Activated naive CD4-positive, alpha-beta T cell treated with anti-CD3 and anti-CD28 coated beads for 36 hours (primary cell): ENCODE measurements around the gene VPS35. TPM values are rescaled to one million over a fixed set of nuclear protein-coding genes. Genes with fewer than 3 reads are reported as not detected.

Experiments
- CTCF ChIA-PET: fragments of 350-600 bp; sonication (Branson Sonifier 250); formaldehyde crosslinking; loops from one replicate; lab custom pipeline; 2021; ENCODE audit warnings: antibody characterized with exemption; lab: Charles Lee
- DNase-seq: peaks from one replicate; pipeline ENCODE4 v3.0.0-alpha.2; 2020
- H3K27ac Mint-ChIP-seq: one replicate; pipeline ENCODE4 v1.8.0; 2021; ENCODE audit warnings: mild to moderate bottlenecking, mixed read lengths
- H3K27me3 Mint-ChIP-seq: one replicate; pipeline ENCODE4 v1.8.0; 2021; ENCODE audit warnings: low read depth, mixed read lengths
- H3K36me3 Mint-ChIP-seq: one replicate; pipeline ENCODE4 v1.8.0; 2021; ENCODE audit warnings: low read depth, mixed read lengths
- H3K4me1 Mint-ChIP-seq: one replicate; pipeline ENCODE4 v1.8.0; 2021; ENCODE audit warnings: low read depth, mixed read lengths
- H3K4me3 Mint-ChIP-seq: one replicate; pipeline ENCODE4 v1.8.0; 2021; ENCODE audit warnings: mild to moderate bottlenecking, moderate library complexity, mixed read lengths
- H3K9me3 Mint-ChIP-seq: one replicate; pipeline ENCODE4 v1.8.0; 2021; ENCODE audit warnings: mixed read lengths
- intact Hi-C: fragments of 100-400 bp; cut with micrococcal nuclease; formaldehyde crosslinking; loops from one replicate; pipeline ENCODE4 v1.15.1; 2023
- total RNA-seq, 2 experiments: library from RNA; stranded (reverse); gene quantifications; one replicate each; pipeline ENCODE4 v1.2.3, GENCODE V29; 2021

The VPS35 gene
- total RNA-seq, 2 experiments from 2014 or later = 83.2 to 93.0 TPM

DNA sequence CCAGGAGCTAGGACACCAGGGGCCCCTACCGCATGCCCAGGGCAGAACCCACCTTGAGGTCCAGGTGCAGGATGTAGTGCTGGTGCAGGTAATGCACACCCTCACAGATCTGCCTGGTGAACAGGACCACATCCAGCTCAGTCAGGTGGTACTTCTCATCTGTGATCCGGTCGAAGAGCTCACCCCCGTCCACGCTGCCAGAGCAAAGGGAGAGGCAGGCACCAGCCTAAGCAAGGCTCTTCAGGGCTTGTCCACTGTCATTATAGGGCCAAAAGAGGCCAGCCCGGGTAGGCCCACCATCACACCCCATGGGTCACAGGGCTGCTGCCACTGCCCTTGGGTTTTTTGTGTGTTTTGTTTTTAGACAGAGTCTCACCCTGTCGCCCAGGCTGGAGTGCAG lies 38.2 kb upstream of the VPS35 start:
- intact Hi-C loops = no loop called here
- CTCF ChIA-PET = no interaction called here

DNA sequence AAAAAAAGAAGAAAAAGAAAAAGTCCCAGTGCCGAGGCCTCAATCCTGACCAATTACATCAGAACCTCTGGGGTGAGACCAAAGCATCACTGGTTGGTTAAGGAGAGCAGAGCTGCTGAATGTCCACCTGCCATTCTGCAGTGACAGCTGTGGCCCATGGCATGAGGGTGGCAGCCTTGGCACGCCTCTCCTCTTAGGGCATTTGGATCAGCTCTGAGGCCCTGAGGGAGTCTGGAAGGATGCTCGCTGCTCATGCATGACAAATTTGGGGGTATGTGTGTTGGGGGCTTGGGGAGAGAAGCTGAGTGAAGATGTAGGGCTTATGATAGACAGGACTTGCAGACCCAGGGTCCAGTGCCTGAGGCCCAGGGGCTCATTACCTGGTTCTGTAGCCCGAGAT lies 32.9 kb upstream of the VPS35 start:
- Mint-ChIP-seq H3K9me3 (peaks cover 6% of the 10 kb centered on the region), H3K4me3 (no peak overlapping the region), H3K27me3 (no peaks in the 10 kb centered on the region), H3K4me1 (no peaks in the 10 kb centered on the region), H3K36me3 (no peaks in the 10 kb centered on the region), H3K27ac (no peak overlapping the region)
- CTCF ChIA-PET = interaction anchor here (0.6 to 1.3 kb wide), 3 partner anchors 60 to 195 kb away, joined by 3 to 4 read pairs (median 3); no protein-coding TSS in a partner anchor
- DNase-seq = no peak
- intact Hi-C loops = no loop called here

More for the DNA sequence above, 38.2 kb upstream of the VPS35 start:
- H3K27ac Mint-ChIP-seq = no peak overlapping the region
- H3K9me3 Mint-ChIP-seq = peaks cover 6% of the 10 kb centered on the region
- H3K27me3 Mint-ChIP-seq = no peaks in the 10 kb centered on the region
- H3K4me3 Mint-ChIP-seq = no peak overlapping the region
- DNase-seq = no peak
- no peaks in the 10 kb centered on the region for H3K4me1 Mint-ChIP-seq
- no peaks in the 10 kb centered on the region for H3K36me3 Mint-ChIP-seq

DNA sequence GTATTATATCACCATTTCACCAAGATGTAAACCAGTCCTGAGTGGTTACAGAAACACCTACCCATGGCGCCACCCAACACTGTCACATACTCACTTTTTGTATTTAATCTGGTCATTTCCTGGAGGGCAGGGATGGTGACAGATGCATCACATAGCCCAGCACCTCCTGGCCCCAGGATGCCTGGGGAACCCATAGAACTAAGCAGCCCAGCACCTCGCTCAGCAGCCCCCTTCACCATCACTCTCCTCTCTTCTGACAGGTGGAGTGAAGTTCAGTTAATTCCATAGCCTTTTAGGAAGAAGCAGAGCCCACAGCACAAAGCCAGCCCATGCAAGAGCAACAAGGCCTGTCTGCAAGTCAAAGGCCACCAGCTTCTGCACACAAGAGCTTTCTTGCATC lies 31.6 kb upstream of the VPS35 start:
- Mint-ChIP-seq H3K27ac (no peak overlapping the region), H3K27me3 (no peaks in the 10 kb centered on the region), H3K4me3 (no peak overlapping the region), H3K36me3 (no peaks in the 10 kb centered on the region), H3K9me3 (peaks cover 2% of the 10 kb centered on the region), H3K4me1 (no peaks in the 10 kb centered on the region)
- CTCF ChIA-PET = no interaction called here
- intact Hi-C loops = no loop called here
- DNase-seq = no peak

DNA sequence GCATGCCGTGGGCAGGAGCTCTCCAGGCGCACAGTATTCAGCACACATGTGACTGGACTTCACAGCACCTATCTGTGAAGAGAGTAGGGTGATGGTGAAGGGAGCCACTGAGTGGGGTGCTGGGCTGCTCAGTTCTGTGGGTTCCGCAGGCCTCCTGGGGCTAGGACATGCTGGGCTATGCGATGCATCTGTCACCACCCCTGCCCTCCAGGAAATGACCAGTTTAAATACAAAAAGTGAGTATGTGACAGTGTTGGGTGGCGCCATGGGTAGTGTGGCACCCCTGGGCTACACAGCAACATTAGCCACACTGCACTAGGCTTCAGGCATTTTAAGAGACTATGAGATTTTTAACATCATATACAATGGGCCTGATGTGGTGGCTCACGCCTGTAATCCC lies 30.6 kb upstream of the VPS35 start:
- Mint-ChIP-seq H3K36me3 (no peaks in the 10 kb centered on the region), H3K4me1 (no peaks in the 10 kb centered on the region), H3K27me3 (no peaks in the 10 kb centered on the region), H3K27ac (no peak overlapping the region), H3K4me3 (no peak overlapping the region), H3K9me3 (no peaks in the 10 kb centered on the region)
- intact Hi-C loops = no loop called here
- CTCF ChIA-PET = no interaction called here
- no peak for DNase-seq

DNA sequence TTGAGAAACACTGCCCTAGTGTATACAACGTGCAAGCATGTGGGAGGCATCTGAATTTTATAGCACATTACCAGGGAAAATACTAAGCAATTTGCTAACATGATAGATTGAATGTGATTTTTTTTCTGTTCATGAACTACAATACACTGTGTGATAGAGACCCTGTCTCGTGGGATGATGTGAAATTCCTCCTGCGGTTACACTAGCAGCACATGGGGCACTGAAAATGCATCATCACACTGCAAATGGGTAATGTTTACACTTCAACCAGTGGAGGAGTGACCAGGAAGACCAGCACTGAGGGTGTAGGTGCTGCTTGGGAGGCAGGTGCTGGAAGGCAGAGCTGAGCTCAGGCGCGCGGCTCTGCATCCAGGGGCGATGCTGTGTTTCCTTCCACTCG lies 29.2 kb upstream of the VPS35 start:
- intact Hi-C loops = no loop called here
- H3K27me3 Mint-ChIP-seq = no peaks in the 10 kb centered on the region
- H3K4me3 Mint-ChIP-seq = no peak overlapping the region
- H3K9me3 Mint-ChIP-seq = no peaks in the 10 kb centered on the region
- CTCF ChIA-PET = no interaction called here
- no peaks in the 10 kb centered on the region for H3K4me1 Mint-ChIP-seq
- no peak overlapping the region for H3K27ac Mint-ChIP-seq
- DNase-seq = no peak
- no peaks in the 10 kb centered on the region for H3K36me3 Mint-ChIP-seq

DNA sequence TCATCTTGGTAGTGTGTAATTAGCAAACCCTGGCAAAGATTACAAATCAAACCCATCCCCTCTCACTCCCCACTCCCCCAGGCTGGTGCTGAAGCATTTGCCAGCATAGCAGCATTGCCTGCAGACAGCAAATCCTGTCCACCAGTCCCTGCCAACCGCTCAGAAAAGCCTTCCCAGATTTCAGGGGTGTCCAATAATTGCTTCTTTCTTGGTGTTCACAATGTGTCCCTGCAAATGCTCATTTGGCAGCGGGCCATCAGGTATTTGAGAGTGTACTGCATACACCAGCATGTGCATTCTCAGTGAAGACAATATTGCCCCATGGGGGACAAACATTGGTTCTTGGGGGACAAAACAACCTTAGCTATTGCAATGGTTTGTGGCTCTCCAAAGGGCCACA lies 28.7 kb upstream of the VPS35 start:
- CTCF ChIA-PET = no interaction called here
- Mint-ChIP-seq H3K27ac (no peak overlapping the region), H3K4me1 (no peaks in the 10 kb centered on the region)

DNA sequence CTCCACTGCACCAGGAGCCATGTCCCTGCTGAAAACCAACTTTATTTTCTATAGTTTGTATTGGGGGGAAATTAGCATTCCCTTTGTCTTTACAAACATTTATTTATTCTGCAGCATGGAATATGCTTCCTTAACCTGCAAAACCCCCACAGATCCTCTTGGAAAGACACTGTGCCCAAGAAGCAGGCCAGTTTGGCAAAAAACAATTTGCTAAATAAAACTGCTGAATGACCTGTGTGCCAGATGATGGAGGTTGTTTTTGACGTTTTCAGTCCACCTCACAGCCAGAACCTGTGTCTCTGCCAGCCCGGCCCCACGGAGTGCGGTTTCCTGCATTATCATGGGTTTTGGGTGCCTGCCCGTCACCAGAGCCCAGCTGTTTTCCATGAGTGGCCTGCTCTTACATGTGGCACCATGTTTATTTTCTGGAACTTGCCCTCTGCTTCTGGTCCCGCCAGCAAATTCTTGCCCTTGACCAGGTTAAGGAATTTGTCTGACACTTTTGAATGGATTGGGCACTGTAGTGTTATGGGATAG lies 26.9 kb upstream of the VPS35 start:
- Mint-ChIP-seq H3K27ac (no peak overlapping the region), H3K9me3 (no peaks in the 10 kb centered on the region), H3K27me3 (no peaks in the 10 kb centered on the region), H3K4me1 (no peaks in the 10 kb centered on the region), H3K36me3 (no peaks in the 10 kb centered on the region), H3K4me3 (no peak overlapping the region)
- CTCF ChIA-PET = no interaction called here
- no peak for DNase-seq
- intact Hi-C loops = no loop called here

More for the DNA sequence above, 28.7 kb upstream of the VPS35 start:
- H3K4me3 Mint-ChIP-seq = no peak overlapping the region
- H3K36me3 Mint-ChIP-seq = no peaks in the 10 kb centered on the region
- intact Hi-C loops = no loop called here
- no peaks in the 10 kb centered on the region for H3K27me3 Mint-ChIP-seq
- DNase-seq = no peak
- H3K9me3 Mint-ChIP-seq = no peaks in the 10 kb centered on the region

DNA sequence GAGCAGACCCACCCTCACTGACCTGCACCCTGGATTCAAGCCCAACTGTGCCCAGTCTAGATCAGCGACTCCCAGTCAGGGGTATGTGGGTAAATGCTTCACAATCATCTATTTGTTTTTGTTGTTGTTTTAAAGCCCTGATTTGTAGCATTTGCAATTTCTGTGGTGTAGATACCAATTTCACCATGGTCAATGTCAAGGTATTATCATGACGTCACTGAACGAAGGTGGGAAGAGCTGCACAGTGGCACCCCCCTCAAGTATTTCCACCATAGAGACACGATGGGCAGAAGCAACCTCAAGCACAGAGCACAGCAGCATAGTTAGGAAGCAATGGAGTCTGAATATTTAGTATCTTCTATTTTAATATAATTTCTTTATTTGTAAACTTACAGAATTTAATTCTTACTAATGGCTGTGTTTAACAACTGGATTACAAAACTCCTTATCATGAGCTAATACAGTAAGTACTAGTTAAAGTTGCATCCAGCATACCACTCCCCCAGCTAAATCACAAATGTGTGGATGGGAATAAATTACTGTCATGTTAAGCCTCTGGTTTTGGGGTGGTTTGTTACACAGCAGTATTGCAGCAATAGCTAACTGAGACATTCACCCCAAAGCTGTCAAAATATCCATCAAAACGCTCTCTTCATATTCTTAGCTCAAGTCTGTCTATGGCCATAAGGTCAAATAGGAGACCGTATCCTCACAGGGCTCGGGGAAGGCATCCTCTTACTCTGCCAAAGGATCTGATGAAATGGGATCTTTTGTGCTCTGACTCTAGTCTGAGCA lies 26.0 kb upstream of the VPS35 start:
- DNase-seq = no peak
- H3K27me3 Mint-ChIP-seq = no peaks in the 10 kb centered on the region
- intact Hi-C loops = no loop called here
- no peak overlapping the region for H3K27ac Mint-ChIP-seq
- no peaks in the 10 kb centered on the region for H3K4me1 Mint-ChIP-seq
- no peaks in the 10 kb centered on the region for H3K36me3 Mint-ChIP-seq
- H3K9me3 Mint-ChIP-seq = no peaks in the 10 kb centered on the region
- CTCF ChIA-PET = no interaction called here
- H3K4me3 Mint-ChIP-seq = no peak overlapping the region

DNA sequence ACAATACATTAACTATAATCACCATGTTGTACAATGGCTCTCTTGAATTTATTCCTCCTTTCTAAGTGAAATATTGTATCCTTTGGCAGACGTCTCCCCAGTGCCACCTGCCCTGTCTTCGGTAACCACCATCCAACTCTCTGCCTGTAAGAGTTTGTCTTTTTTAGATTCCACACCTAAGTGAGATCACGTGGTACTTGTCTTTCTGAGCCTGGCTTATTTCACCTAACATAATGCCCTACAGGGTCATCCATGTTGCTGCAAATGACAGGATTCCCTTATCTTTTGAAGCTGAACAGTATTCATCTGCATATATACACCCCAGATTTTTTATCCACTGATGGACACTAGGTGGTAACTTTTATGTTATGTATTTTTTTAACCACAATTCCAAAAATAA lies 24.7 kb upstream of the VPS35 start:
- H3K27ac Mint-ChIP-seq = no peak overlapping the region
- H3K27me3 Mint-ChIP-seq = no peaks in the 10 kb centered on the region
- DNase-seq = no peak
- H3K9me3 Mint-ChIP-seq = no peaks in the 10 kb centered on the region
- CTCF ChIA-PET = no interaction called here
- H3K4me3 Mint-ChIP-seq = no peak overlapping the region
- intact Hi-C loops = no loop called here
- H3K36me3 Mint-ChIP-seq = no peaks in the 10 kb centered on the region
- H3K4me1 Mint-ChIP-seq = no peaks in the 10 kb centered on the region

DNA sequence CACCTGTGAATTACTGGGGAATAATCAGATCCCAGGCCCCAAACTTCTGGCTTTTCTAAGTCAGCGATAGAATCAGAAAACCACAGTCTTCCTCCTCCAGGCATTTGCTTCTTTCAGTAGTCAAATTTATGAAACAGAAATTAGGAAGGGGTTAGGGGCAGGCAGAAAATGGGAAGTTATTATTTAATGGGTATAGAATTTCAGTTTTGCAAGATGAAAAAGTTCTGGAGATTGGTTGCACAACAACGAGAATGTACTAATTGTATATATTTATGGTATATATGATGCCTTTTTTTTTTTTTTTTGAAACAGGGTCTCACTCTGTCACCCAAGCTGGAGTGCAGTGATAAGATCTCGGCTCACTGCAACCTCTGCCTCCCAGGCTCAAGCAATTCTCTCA lies 23.9 kb upstream of the VPS35 start:
- no peaks in the 10 kb centered on the region for H3K27me3 Mint-ChIP-seq

DNA sequence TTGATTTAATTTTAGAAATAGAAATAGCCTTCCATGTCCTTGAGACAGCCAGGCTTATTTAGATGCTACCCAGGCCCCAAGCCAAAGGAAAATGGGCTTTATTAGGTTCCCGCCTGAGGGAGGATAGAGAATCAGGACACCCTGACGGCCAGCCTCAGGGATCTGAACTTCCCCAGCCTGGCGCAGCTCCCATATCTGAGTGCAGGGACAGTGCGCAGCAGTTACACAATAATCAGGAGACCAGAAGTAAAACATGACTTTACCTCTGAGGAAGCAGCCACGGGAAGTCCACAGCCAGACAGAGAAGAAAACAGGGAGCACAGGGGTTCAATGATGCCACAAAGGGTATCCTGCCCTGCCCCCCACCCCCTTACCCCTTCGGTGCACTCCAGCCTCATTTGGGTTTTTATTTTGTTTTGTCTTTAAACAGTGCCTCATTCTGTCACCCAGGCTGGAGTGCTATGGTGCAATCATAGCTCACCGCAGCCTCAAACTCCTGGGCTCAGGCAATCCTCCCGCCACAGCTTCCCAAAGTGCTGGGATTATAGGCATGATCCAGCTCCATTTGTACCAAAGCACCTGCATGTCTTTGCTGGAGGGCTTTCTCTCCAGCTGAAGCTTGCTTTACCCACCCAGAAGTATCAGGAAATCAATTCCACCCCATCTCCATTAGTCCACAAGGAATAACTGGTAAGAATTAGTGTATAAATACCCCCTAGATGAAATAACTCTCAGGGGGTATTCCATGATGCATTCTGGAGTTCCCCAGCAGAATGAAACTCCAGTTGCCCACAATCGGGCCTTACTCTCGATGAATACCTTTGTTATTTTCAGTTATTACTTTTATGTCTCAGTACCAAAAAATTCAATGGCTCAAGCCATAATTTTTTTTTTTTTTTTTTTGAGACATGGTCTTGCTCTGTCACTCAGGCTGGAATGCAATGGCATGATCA lies 22.4 kb upstream of the VPS35 start:
- CTCF ChIA-PET = no interaction called here
- Mint-ChIP-seq H3K36me3 (no peaks in the 10 kb centered on the region), H3K27me3 (no peaks in the 10 kb centered on the region), H3K4me1 (no peaks in the 10 kb centered on the region), H3K9me3 (no peaks in the 10 kb centered on the region), H3K4me3 (no peak overlapping the region), H3K27ac (no peak overlapping the region)
- no peak for DNase-seq
- intact Hi-C loops = no loop called here

More for the DNA sequence above, 23.9 kb upstream of the VPS35 start:
- H3K4me3 Mint-ChIP-seq = no peak overlapping the region
- CTCF ChIA-PET = no interaction called here
- intact Hi-C loops = no loop called here
- no peaks in the 10 kb centered on the region for H3K4me1 Mint-ChIP-seq
- H3K27ac Mint-ChIP-seq = no peak overlapping the region
- H3K36me3 Mint-ChIP-seq = no peaks in the 10 kb centered on the region
- no peak for DNase-seq
- no peaks in the 10 kb centered on the region for H3K9me3 Mint-ChIP-seq

DNA sequence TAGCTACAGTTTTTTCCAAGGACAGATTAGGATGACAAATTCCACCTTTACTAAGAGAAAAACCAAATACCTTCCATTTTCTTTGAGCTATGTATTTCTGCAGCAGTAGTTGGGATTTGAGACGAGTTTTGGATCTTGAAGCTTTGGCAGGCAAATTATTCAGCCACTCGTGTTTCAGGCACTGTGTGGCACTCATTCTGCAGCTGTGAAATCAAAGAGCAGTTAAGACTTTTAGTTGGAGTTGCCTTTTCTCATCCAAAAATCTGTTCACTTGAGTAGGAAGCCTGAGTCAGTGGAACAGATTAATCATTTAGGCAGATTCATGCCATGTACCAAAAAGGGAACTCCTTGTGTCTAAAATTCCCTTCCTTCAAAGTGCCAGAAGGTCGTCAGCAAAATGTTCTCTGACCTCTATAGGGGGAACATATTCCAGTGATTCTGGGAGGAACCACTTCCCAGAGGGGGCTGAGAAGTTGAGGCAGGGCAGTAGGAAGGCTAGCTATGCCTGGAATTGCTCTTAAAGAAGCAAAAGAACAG lies 20.6 kb upstream of the VPS35 start:
- DNase-seq = no peak
- Mint-ChIP-seq H3K27me3 (no peaks in the 10 kb centered on the region), H3K36me3 (no peaks in the 10 kb centered on the region), H3K4me3 (no peak overlapping the region), H3K4me1 (no peaks in the 10 kb centered on the region), H3K9me3 (no peaks in the 10 kb centered on the region), H3K27ac (no peak overlapping the region)
- CTCF ChIA-PET = interaction anchor here (0.6 kb wide), 1 partner anchor 89 kb away, joined by 3 read pairs; no protein-coding TSS in a partner anchor
- intact Hi-C loops = no loop called here
